ENCODE data around the gene SLC12A8.

SLC12A8 gene

GRCh38 chr3:125185805-125186204 is 26.7 kb downstream of the SLC12A8 start:
- FAIRE-seq (no peak), DNase-seq (ENCODE audit: insufficient read length) (no peak)
- TF ChIP-seq TAF1 (IDR thresholded peaks at IDR 0.05; ENCODE audit: borderline replicate concordance, low read depth, low read length): no peak
- no peak for TF ChIP-seq POLR2A (IDR thresholded peaks at IDR 0.05; ENCODE audit: low read depth, low read length)
- no peak for TF ChIP-seq POLR2AphosphoS5 (IDR thresholded peaks at IDR 0.05; ENCODE audit: low read depth, low read length)

GRCh38 chr3:125179884-125180240 is 32.7 kb downstream of the SLC12A8 start:
- peak; percentile 48 for FAIRE-seq

GRCh38 chr3:125179143-125179883 is 33.2 kb downstream of the SLC12A8 start:
- DNase-seq (ENCODE audit: insufficient read length): no peak
- peak; percentile 78 for FAIRE-seq
- no peak for TF ChIP-seq POLR2AphosphoS5 (IDR thresholded peaks at IDR 0.05; ENCODE audit: low read depth, low read length)
- TF ChIP-seq TAF1 (IDR thresholded peaks at IDR 0.05; ENCODE audit: borderline replicate concordance, low read depth, low read length): no peak
- no peak for TF ChIP-seq POLR2A (IDR thresholded peaks at IDR 0.05; ENCODE audit: low read depth, low read length)

More at GRCh38 chr3:125179884-125180240, 32.7 kb downstream of the SLC12A8 start:
- no peak for DNase-seq (ENCODE audit: insufficient read length)
- TF ChIP-seq TAF1 (IDR thresholded peaks at IDR 0.05; ENCODE audit: borderline replicate concordance, low read depth, low read length) (no peak), POLR2AphosphoS5 (IDR thresholded peaks at IDR 0.05; ENCODE audit: low read depth, low read length) (no peak), POLR2A (IDR thresholded peaks at IDR 0.05; ENCODE audit: low read depth, low read length) (no peak)

- FAIRE-seq (no peak), DNase-seq (ENCODE audit: insufficient read length) (no peak)
- no peak for TF ChIP-seq POLR2AphosphoS5 (IDR thresholded peaks at IDR 0.05; ENCODE audit: low read depth, low read length)
- TF ChIP-seq TAF1 (IDR thresholded peaks at IDR 0.05; ENCODE audit: borderline replicate concordance, low read depth, low read length): no peak
- no peak for TF ChIP-seq POLR2A (IDR thresholded peaks at IDR 0.05; ENCODE audit: low read depth, low read length)
These were observed 34.8 kb downstream of the SLC12A8 start for GRCh38 chr3:125177746-125178145.

- DNase-seq (ENCODE audit: insufficient read length) (no peak), FAIRE-seq (no peak)
- no peak for TF ChIP-seq POLR2A (IDR thresholded peaks at IDR 0.05; ENCODE audit: low read depth, low read length)
- no peak for TF ChIP-seq TAF1 (IDR thresholded peaks at IDR 0.05; ENCODE audit: borderline replicate concordance, low read depth, low read length)
- TF ChIP-seq POLR2AphosphoS5 (IDR thresholded peaks at IDR 0.05; ENCODE audit: low read depth, low read length): no peak
These were observed 37.1 kb downstream of the SLC12A8 start for GRCh38 chr3:125175295-125176078.

GRCh38 chr3:125172346-125172745 is 40.2 kb downstream of the SLC12A8 start:
- FAIRE-seq (no peak), DNase-seq (ENCODE audit: insufficient read length) (no peak)
- TF ChIP-seq TAF1 (IDR thresholded peaks at IDR 0.05; ENCODE audit: borderline replicate concordance, low read depth, low read length): no peak
- TF ChIP-seq POLR2AphosphoS5 (IDR thresholded peaks at IDR 0.05; ENCODE audit: low read depth, low read length): no peak
- no peak for TF ChIP-seq POLR2A (IDR thresholded peaks at IDR 0.05; ENCODE audit: low read depth, low read length)

GRCh38 chr3:125168711-125169393 is 43.7 kb downstream of the SLC12A8 start:
- TF ChIP-seq POLR2AphosphoS5 (IDR thresholded peaks at IDR 0.05; ENCODE audit: low read depth, low read length) (no peak), POLR2A (IDR thresholded peaks at IDR 0.05; ENCODE audit: low read depth, low read length) (no peak), TAF1 (IDR thresholded peaks at IDR 0.05; ENCODE audit: borderline replicate concordance, low read depth, low read length) (no peak)
- no peak for DNase-seq (ENCODE audit: insufficient read length)
- FAIRE-seq: no peak

GRCh38 chr3:125166599-125167136 is 45.9 kb downstream of the SLC12A8 start:
- DNase-seq (ENCODE audit: insufficient read length) (no peak), FAIRE-seq (no peak)
- no peak for TF ChIP-seq TAF1 (IDR thresholded peaks at IDR 0.05; ENCODE audit: borderline replicate concordance, low read depth, low read length)

GRCh38 chr3:125165948-125166553 is 46.5 kb downstream of the SLC12A8 start:
- TF ChIP-seq POLR2A (IDR thresholded peaks at IDR 0.05; ENCODE audit: low read depth, low read length): no peak
- no peak for TF ChIP-seq TAF1 (IDR thresholded peaks at IDR 0.05; ENCODE audit: borderline replicate concordance, low read depth, low read length)
- no peak for TF ChIP-seq POLR2AphosphoS5 (IDR thresholded peaks at IDR 0.05; ENCODE audit: low read depth, low read length)

GRCh38 chr3:125165189-125165947 is 47.2 kb downstream of the SLC12A8 start:
- DNase-seq (ENCODE audit: insufficient read length): no peak
- no peak for TF ChIP-seq POLR2A (IDR thresholded peaks at IDR 0.05; ENCODE audit: low read depth, low read length)
- TF ChIP-seq POLR2AphosphoS5 (IDR thresholded peaks at IDR 0.05; ENCODE audit: low read depth, low read length): no peak
- TF ChIP-seq TAF1 (IDR thresholded peaks at IDR 0.05; ENCODE audit: borderline replicate concordance, low read depth, low read length): no peak
- FAIRE-seq: no peak

More at GRCh38 chr3:125165948-125166553, 46.5 kb downstream of the SLC12A8 start:
- no peak for DNase-seq (ENCODE audit: insufficient read length)
- no peak for FAIRE-seq

All from GM12892 (cell line).